GM12892 (cell line): ENCODE results near the gene ZRANB2.

Source experiments
- POLR2A ChIP-seq: IDR thresholded peaks from 2 replicates; pipeline ENCODE4 v1.6.1; 2011; ENCODE audit warnings: low read depth, low read length, control low read depth
- POLR2AphosphoS5 ChIP-seq: IDR thresholded peaks from 2 replicates; pipeline ENCODE4 v1.6.1; 2011; ENCODE audit warnings: low read depth, low read length, control low read depth

DNA sequence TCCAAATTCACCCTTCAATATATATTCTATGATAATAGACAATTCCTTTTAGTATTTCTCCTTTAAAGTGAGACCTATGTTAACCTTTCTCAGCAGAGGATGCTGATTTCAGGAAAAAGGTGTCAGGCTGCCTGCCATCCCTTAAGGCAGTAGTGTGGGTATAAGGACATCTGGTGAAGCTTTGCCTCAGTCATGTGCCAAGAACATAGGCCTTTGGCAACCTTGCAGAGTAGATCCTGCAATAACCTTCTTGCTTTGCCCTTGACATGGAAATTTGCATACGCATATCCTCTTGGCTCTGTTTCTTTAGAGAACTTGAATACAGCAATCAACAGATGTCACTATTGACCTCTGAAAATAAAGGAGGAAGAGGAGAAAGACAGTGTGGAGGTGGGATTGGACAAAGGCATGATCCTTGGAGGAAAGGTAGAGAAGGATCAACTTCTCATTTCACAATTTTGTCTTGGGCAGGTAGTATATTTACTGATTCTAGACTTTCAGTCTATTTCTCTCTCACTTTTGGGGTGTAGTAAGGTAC lies 21.1 kb upstream of the ZRANB2 start:
- TF ChIP-seq POLR2AphosphoS5 (no peak), POLR2A (no peak)
